ENCODE results near the gene TRPC6. TPM values are rescaled to one million over a fixed set of nuclear protein-coding genes. Genes with fewer than 3 reads are reported as not detected.

TRPC6 gene
- total RNA-seq, 4 donors from 2014 or later: 4.6 to 17.9 (median 6.8) TPM

- no peak for TF ChIP-seq CTCF (IDR thresholded peaks at IDR 0.05; ENCODE audit: low read depth)
Observed at GRCh38 chr11:101567071-101567470, 16.7 kb downstream of the TRPC6 start.

GRCh38 chr11:101566626-101567025 lies 17.2 kb downstream of the TRPC6 start:
- no peak for TF ChIP-seq CTCF (IDR thresholded peaks at IDR 0.05; ENCODE audit: low read depth)

GRCh38 chr11:101563166-101563565 lies 20.6 kb downstream of the TRPC6 start:
- no peak for TF ChIP-seq CTCF (IDR thresholded peaks at IDR 0.05; ENCODE audit: low read depth)

DNA sequence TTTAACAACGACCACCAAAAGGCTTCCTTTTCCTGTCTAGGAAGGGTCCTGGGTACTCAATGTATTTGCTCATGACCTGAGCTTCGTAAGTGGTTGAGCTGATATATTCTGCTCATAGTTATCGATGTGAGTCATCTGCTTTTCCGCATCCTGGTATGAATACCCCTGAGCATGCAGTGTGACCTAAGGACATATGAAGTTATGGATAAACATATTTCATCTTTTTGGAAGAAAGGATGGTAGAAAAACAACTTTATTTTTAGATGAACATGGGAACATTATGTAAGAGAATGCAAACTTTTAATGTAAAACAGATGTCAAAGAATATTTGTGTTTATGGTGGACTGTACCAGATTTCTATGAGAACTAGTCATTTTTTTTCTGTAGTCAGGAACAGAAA lies 28.4 kb downstream of the TRPC6 start:
- TF ChIP-seq CTCF (IDR thresholded peaks at IDR 0.05; ENCODE audit: low read depth): no peak

DNA sequence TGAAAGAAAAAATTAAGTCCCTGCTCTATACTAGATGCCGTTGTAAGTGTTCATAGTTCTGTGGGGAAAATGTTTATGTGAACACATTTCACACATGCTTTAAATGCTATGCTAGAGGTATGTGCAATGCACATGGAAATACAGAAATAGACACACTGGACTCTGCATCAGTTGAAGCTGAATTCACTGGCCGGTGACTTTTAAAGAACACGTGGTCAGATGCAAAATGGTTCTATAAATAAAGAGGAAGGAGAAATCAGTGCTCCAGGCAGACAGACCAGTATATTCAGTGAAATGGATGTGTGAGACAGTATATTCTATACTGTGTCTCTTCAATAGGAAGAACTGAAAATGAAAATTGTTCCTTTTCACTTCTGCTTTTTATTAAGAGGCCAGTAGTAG lies 29.9 kb downstream of the TRPC6 start:
- TF ChIP-seq CTCF (IDR thresholded peaks at IDR 0.05; ENCODE audit: low read depth): no peak

- no peak for TF ChIP-seq CTCF (IDR thresholded peaks at IDR 0.05; ENCODE audit: low read depth)
Observed at GRCh38 chr11:101552888-101553287, 30.9 kb downstream of the TRPC6 start.

- no peak for TF ChIP-seq CTCF (IDR thresholded peaks at IDR 0.05; ENCODE audit: low read depth)
Observed at GRCh38 chr11:101528541-101528940, 55.3 kb downstream of the TRPC6 start.
